HG03565 (cell line): Measurements from ENCODE around the gene DDX54.

ENCODE experiments used
- ATAC-seq: cut with Tn5 transposase; IDR thresholded peaks from one replicate; pipeline ENCODE4 v1.9.1; 2021; ENCODE audit warnings: mild to moderate bottlenecking, moderate library complexity; ENCODE audit not compliant: unreplicated experiment

Gene DDX54

DNA sequence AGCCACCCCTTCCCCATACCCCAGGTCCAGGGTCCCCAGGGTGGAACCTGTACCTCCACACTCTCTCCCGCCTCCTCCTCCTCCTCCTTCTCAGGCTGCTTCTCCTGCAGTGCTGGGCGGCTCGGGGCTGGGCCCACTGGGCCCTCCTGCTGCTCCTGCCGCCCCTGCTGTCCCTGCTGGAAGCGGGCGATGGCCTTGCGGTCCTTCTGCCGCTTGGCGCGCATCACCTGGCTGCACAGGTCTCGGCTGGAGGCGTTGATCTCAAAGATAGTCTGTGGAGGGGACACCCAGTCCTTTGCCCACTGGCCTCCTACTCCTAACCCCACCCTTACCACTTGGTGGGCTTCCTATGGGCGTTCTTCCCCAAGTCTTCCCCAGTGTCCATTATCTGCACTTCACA, 21.3 kb downstream of the DDX54 start:
- no peak for ATAC-seq

DNA sequence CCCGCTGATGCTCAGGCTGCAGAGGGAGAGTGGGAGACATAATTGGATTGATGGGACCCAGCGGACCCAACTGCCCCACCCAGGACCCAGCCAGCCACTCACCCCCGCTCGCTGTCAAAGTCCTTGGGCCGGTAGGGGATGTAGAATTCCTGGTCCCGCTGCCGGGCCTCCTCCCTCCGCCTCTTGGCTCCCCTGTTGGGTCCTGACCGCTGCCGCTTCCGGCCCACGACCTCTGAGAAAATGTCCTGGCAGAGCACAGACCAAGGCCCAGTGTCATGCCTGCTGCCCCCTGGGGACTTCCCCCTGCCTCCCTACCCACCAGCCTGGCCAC, 22.3 kb downstream of the DDX54 start:
- no peak for ATAC-seq

DNA sequence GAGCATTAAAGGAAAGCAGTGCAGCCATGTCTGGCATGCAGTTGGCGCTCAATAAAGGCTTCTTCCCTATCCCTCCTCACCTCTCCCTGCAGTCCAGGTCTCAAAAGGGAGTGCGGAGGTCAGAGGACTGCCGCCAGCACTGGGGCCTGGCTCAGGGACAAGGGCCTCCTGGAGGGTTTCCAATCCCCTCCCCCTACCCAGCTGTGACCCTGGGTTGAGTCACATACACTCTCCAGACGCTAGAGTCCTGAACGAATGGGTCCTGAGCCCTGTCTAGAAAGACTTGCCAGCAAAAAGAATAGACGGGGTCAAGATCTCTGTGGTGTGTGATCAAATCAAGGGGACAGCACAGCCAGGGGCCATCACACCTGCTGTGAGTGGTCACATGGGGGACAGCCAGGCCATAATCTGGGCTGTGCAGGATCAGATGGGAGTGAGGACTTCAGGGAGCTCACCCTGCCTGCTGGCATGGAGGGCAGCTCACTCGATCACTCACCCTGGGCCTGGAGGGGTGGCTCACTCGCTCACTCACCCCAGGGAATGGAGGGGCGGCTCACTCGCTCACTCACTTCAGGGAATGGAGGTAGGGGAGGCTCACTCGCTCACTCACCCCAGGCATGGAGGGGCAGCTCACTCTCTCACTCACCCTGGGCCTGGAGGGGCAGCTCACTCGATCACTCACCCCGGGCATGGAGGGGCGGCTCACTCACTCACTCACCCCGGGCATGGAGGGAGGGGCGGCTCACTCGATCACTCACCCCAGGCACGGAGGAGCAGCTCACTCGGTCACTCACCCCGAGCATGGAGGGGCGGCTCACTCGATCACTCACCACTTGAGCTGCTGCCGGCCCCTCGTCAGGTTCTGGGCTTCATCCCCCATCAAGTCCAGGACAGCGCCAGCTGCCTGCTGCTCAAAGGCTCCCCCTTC, 22.9 kb downstream of the DDX54 start:
- ATAC-seq, result no peak

DNA sequence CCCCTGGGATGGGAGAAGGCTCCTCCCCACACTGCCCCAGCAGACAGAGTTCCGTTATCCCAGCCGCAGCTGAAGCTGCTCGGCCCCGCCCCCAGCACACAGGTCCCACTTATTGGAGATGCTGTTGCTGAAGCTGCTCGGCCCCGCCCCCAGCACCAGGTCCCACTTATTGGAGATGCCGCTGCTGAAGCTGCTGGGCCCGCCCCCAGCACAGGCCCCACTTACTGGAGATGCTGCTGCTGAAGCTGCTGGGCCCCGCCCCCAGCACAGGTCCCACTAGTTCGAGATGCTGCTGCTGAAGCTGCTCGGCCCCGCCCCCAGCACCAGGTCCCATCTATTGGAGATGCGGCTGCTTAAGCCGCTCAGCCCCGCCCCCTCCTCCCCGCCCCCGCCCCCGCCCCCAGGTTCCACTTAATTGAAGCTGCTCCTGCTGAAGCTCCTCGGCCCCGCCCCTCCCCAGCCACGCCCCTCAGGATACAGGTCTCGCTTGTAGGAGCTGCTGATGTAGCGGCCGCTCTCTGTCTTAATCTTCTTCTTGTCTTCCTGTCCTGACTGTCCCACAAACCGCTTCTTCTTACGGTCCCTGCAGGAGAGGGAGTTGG, 23.8 kb downstream of the DDX54 start:
- ATAC-seq, result no peak

DNA sequence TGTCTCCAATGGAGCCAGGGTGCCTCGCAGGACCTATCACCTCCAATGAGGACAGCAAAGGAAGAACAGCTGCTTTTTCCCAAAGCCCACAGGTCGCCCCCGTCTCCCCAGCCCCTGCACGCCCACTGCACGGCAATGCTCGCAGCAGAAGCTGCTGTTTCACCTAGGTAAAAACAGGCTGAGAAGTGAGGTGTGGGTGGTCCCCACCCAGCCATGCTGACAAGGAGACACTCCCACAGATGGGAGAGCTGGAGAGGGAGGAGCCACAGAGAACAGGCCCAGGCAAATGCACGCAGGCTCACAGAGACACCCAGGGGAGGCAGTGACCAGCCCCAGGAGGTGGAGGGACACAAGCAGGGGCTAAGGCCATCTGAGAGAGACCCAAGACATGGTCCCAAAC, 25.3 kb downstream of the DDX54 start:
- no peak for ATAC-seq

DNA sequence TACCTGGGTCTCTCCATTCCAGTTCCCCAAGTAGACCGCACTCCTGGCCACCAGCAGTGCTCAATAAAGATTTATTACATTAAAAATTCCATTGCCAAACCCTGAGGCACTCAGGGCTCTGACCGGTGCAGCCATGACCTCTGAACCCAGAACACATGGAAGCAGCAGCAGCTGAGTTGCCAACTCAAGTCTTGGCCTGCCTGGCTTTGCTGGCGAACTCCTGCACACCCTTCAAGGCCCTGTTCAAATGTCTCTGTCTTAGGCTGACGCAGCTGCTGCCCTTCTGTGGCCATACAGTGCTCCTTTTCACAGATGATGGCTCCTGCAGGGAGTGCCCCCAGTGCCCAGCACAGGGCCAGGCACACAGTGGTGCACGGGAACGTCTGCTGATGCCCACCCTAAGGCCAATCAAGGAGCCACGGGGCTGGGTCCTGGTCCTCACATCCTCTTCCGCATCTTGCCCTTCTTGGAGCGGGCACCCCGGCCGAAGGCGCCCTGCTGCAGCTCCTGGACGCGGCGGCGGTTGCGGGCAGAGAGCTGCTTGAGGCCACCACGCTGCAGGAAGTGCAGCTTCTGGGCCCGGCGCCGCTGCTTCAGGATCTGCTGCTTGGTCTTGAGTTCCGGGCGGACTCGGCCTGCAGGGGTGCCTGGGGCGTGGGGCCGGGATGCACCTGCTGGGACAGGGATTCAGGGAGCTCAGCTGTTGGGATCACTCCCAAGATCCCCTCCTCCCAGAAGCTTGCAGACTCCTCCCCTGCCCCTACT, 26.7 kb downstream of the DDX54 start:
- no peak for ATAC-seq

DNA sequence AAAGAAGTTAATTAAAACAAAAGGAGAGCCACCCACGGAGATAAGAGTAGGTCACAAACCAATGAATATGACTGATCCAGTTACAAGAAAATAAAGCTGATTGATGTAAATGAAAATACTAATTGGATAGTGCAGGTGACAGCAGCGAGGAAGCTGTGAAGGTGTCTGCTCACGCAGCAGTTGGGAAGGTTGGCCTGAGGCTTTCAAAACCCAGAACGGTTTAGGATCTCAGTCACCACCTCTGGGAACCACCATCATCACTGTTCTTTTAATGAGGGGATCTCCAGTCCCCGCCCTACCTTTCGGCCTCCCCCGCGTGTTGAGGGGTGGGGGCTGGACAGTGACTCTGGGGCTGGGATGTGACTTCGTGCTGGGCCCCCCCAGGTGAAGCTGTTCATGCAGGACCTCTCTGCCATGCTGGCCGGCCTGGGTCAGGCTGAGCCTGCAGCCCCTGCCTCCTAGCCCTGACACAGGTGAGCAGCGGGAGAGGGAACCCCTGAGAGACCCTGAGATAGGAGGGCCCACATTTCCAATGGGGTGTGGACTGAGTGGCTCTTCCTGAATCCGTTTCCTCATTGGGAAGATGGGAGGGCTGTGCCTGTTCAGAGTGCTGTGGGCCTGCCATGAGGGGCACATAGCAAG, 27.9 kb downstream of the DDX54 start:
- no peak for ATAC-seq

DNA sequence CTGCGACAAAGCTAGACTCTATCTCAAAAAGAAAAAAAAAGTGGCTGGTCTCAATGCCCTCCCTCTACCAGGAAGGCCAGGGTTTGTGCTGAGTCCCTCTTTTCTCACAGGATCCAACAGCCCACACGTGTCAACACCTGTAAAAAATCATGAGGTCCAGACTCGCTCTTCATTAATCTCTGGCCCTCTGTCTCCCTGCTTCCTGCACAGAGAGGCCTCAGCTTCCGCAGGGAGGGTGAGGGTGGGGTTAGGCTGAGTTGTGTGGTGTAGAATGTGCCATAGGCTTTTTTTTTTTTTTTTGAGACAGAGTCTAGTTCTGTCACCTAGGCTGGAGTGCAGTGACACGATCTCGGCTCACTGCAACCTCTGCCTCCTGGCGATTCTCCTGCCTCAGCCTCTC, 29.6 kb downstream of the DDX54 start:
- ATAC-seq, result no peak

DNA sequence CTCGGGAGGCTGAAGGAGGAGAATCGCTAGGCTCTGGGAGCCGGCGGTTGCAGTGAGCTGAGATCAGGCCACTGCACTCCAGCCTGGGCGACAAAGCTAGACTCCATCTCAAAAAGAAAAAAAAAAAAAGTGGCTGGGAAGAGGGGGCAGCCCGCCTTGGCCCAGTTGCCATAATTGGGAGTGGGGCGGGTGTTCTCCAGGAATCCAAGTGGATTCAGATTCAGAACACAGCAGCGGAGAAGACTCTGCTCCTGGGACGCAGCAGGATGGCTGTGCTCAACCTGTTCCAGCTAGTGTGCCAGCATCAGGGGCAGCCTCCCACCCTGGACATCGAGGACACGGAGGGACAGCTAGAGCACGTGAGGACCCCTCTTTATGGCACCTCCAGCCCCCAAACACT, 30.2 kb downstream of the DDX54 start:
- ATAC-seq, result no peak

DNA sequence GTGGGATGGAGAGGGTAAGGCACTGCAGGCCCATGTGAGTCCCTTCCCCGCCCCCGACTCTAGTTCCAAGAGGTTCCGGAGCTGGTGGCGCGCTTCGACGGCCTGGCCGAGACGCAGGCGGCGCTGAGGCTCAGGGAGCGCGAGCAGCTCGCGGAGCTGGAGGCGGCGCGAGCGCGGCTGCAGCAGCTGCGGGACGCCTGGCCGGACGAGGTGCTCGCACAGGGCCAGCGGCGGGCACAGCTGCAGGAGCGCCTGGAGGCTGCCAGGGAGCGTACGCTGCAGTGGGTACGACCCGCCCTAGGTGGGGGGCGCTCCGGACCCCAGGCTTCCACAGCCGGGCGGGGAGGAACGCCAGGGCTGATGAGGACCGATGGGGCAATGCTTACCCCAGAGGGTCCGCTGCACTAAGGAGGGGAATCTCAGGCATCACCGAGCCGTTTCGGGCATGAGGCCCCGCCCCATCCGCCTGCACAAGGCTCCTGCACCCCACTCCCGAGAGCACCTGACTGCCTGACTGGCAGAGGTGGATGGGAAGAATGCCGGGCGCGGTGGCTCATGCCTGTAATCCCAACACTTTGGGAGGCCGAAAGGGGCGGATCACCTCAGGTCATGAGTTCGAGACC, 30.8 kb downstream of the DDX54 start:
- no peak for ATAC-seq

DNA sequence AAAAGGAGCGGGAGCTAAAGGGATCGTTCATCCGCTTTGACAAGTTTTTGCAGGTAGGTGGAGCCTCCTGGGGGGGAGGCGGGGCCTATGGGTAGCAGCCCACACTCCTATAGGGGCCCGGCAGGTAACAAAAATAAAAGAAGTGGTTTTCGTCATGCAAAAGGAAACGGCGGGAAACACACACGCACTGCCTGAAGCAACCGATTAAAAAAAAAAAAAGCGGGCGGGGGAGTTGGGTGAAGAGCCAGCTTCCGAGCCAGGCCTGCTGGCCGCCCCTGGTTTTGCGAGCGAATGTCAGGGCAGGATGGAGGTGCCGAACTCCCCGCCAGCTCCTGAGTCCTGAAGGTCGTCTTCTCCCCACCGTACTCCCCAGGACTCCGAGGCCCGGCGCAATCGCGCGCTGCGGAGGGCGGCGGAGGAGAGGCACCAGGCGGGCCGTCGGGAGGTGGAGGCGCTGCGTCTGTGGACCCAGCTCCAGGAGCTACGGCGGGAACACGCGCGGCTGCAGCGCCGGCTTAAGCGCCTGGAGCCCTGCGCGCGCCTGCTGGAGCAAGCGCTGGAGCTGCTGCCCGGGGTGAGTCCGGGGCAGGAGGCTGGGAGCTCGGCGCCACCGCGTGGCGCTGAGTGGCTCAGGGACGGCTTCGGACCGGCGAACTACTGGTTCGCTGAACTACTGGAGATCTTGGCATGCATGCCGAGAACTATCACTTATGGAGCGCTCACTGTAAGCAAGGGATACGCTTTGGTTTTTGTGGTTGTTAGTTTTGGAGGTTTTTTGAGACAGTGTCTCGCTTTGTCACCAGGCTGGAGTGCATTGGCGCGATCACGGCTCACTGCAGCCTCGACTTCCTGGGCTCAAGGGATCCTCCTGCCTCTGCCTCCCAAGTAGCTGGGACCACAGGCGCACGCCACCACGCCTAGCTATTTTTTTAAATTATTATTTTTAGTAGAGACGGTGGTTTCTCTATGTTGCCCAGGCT, 32.2 kb downstream of the DDX54 start:
- no peak for ATAC-seq

DNA sequence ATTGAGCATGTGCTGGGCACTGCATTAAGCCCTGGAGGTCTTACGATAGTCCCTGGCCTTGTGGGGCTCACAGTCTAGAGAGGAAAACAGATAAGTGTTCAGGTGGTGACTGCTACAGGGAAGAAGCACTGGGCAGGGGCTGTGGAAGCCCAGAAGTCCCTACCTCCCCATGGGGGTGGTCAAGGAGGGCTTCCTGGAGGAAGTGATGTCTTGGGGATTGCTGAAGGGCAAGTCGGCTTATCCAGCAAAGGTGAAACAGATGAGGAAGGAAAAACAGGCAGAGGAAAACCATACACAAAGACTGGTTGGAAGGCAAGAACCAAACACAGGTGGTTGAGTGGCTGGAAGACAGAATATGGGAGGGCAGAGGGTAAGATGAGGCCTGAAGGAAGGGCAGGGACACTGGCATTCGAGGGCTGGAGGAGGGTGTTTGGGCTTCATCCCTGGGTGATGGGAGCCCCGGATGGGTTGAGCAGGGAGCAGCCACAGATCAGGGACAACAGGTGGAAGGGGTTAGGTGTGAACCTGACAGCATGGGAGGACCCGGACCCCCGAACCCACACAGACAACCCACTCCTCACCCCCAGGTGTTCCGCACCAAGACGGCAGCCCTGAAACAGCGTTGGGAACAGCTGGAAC, 33.0 kb downstream of the DDX54 start:
- ATAC-seq, result no peak

DNA sequence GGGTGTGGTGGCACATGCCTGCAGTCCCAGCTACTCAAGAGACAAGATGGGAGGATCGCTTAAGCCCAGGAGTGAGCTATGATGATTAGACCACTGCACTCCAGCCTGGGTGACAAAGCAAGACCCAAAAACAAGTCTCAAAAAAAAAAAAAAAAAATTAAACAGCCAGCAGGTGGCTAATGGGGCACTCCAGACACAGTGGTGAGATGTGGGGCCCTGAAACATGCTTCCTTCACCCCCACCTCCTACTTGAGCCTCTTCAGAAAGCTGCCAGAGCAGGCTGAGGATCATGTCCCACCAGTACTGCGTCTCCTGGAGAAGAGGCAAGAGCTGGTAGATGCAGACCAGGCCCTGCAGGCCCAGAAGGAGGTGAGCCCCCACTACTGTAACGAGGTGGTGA, 33.6 kb downstream of the DDX54 start:
- no peak for ATAC-seq

DNA sequence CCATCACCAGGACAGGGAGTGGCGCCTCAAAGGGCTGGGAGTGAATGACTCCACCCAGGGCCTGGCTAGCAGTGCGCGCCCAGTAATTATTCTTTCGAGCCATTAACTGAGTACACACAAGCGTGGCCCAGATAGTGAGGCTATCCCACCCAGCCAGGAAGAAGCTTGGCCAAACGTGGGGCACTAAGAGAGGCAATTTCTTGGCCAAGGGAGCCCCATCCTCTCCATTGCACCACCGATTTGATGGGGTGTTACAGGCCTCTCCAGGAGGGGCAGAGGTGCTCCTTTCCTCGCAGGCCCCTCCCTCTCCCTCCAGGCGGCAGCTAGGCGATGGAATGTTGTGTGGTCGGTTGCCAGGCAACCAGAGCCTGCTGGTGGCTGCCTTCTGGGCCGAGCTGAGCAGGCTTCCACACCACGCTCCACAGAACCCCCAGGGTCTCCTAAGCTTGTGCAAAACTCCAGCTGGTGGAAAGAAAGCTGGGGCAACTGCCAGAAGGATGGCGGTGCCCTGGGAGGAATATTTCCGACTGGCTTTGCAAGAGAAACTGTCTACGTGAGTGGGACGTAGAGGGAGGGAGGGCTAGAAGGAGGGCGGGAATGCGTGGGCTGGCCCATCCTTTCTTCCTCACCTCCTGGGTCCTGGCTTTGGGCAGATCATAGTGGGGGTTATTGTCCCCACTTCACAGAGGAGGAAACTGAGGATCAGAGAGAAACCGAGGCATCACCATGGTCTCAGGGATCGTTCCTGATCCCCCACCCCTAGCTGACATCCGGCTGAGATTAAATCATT, 35.7 kb downstream of the DDX54 start, which contains the start of gene CFAP73:
CFAP73 (plus strand) TSS at position 364 of the 790 bp plus-strand sequence; CDS start at position 498, 134 bp downstream.
- ATAC-seq, result no peak

DNA sequence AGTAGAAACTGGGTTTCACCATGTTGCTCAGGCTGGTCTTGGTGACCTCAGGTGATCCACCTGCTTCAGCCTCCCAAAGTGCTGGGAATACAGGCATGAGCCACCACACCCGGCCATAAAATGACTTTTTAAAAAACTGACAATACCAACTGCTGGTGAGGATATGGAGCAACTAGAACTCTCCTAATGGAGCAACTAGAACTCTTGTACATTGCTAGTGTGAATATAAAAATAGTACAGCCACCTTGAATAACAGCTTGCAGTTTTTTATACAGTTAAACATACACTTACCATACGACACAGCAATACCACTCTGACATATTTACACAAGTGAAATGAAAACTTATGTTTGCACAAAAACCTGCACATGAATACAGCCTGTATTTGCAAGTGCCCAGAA, 38.3 kb downstream of the DDX54 start:
- no peak for ATAC-seq

DNA sequence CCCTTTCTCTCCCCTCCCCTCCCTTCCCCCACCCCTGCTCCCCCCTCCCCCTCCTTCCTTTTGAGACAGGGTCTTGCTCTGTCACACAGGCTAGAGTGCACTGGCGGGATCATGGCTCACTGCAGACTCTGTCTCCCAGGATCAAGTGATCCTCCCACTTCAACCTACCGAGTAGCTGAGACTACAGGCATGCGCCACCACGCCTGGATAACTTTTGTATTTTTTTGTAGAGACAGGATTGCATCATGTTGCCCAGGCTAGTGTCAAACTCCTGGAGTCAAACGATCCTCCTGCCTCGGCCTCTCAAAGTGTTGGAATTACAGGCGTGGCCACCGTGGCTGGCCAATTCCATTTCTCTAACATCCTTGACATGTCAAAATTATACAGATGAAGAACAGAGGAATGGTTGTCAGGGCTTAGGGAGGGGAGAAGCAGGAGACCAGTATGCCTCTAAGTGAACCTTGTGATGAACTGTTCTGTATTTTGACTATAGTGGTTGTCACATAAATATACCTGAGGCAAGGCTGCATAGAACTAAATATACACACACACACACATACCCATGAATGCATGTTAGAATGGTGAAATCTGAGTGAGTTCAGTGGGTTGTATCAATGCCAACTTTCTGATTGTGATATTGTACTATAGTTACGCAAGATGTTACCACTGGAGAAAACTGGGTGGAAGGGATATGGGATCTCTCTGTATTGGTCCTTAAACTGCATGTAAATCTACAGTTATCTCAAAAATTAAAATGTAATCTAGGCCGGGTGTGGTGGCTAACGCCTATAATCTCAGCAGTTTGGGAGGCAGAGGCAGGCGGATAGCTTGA, 39.3 kb downstream of the DDX54 start:
- no peak for ATAC-seq

DNA sequence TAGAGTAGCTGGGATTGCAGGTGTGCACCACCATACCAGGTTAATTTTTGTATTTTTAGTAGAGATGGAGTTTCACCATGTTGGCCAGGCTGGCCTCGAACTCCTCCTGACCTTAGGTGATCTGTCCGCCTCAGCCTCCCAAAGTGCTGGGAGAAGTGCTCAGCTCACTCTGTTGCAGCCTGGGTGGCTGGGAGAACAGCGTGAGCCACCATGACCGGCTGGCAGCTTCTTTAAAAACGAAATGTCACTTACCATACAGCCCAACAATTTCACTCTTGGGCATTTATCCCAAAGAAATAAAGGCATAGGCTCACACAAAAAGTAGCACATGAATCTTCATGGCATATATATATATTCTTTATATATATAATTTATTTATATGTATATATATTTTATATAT, 40.5 kb downstream of the DDX54 start:
- no peak for ATAC-seq

DNA sequence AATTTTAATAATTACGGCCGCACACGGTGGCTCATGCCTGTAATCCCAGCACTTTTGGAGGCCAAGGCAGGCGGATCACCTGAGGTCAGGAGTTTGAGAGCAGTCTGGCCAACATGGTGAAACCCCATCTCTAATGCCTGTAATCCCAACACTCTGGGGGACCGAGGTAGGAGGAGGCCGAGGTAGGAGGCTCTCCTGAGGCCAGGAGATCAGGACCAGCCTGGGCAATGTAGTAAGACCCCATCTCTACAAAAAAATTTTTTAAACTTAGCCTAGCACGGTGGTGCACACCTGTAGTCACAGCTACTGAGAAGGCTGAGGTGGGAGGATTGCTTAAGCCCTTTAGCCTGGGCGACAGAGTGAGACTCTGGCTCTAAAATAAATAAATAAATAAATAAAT, 41.3 kb downstream of the DDX54 start:
- no peak for ATAC-seq
